Lower leg skin (tissue), 3 donors: ENCODE results near the gene SH3D19.

Experiments used
- POLR2A ChIP-seq, 2 donors: fragments of 450-650 bp; IDR thresholded peaks; one replicate each; pipeline ENCODE4 v1.6.1; 2016 to 2017; ENCODE audit warnings: antibody characterized with exemption in 2 of 2, mild to moderate bottlenecking in 1 of 2, moderate library complexity in 1 of 2
- TF ChIP-seq, protein P1 (sequence below), 3 donors: fragments of 450-650 bp; IDR thresholded peaks; one replicate each; pipeline ENCODE4 v1.5.1; 2016; ENCODE audit warnings: antibody characterized with exemption in 3 of 3, mild to moderate bottlenecking in 3 of 3, moderate library complexity in 2 of 3

DNA sequence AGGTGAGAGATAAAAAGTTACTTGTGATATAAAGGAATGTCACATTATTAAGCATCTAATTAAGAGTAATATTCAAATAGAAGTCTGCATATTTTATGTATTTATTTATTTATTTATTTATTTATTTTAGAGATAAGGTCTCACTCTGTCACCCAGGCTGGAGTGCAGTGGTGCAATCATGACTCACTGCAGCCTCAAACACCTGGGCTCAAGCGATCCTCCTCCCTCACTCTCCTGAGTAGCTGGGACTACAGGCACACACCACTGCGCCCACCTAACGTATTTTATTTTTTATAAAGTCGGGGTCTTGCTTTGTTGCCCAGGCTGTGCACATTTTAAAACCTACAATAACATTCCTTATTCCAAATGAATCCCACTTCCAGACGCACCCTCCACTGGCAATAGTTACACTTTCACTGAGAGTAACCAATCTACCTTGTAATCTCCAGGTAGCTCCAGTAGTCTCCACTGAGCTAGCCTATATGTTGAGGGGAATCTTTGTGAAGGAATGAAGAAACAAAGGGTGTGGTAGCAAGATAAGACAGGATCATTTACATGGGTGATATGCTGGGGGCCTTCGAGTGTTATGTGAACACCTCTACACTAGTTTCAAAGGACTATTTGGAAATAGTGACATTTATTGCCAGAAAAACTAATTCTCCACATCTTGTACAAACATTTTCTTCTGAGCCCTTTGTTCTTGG is 11.9 kb downstream of the SH3D19 start:
- TF ChIP-seq, protein P1, sequence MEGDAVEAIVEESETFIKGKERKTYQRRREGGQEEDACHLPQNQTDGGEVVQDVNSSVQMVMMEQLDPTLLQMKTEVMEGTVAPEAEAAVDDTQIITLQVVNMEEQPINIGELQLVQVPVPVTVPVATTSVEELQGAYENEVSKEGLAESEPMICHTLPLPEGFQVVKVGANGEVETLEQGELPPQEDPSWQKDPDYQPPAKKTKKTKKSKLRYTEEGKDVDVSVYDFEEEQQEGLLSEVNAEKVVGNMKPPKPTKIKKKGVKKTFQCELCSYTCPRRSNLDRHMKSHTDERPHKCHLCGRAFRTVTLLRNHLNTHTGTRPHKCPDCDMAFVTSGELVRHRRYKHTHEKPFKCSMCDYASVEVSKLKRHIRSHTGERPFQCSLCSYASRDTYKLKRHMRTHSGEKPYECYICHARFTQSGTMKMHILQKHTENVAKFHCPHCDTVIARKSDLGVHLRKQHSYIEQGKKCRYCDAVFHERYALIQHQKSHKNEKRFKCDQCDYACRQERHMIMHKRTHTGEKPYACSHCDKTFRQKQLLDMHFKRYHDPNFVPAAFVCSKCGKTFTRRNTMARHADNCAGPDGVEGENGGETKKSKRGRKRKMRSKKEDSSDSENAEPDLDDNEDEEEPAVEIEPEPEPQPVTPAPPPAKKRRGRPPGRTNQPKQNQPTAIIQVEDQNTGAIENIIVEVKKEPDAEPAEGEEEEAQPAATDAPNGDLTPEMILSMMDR (IDR thresholded peaks at IDR 0.05) = no peak
- TF ChIP-seq POLR2A (IDR thresholded peaks at IDR 0.05) = no peak
